Upper lobe of left lung (tissue), 4 donors: ENCODE measurements around the gene ARHGEF35.

Experiments
- EP300 ChIP-seq, 4 donors: sonication (generic); formaldehyde crosslinking; IDR thresholded peaks; one replicate each; pipeline ENCODE4 v1.5.1; 2017; ENCODE audit warnings: antibody characterized with exemption in 4 of 4, control low read depth in 2 of 4
- TF ChIP-seq, protein P1 (sequence below), 6 experiments: fragments of 450-650 bp in 4 of 6; fragments of 200-600 bp in 2 of 6; sonication (generic) in 2 of 6; IDR thresholded peaks; one replicate each; pipeline ENCODE4 v1.5.1; 2016 to 2019; ENCODE audit warnings: antibody characterized with exemption in 6 of 6

DNA sequence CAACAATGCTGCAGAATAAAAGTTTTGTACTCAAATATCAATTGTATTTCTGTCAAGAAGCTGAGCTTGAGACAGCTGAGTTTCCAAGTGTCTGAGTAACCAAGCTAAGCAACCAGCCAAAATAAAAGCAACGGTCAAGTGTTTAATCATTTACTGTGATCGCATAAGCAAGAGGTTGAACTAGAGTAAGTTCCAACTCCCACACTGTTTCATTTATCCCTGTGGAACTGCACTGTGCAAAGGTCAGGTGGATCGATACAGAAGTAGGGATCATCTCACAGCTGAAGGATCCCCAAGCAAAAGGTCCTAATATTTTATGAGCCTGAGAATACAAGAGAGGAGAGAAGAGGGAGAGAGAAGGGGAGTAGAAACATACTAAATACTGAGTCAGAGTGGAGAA lies 51.2 kb downstream of the ARHGEF35 start:
- TF ChIP-seq, protein P1, sequence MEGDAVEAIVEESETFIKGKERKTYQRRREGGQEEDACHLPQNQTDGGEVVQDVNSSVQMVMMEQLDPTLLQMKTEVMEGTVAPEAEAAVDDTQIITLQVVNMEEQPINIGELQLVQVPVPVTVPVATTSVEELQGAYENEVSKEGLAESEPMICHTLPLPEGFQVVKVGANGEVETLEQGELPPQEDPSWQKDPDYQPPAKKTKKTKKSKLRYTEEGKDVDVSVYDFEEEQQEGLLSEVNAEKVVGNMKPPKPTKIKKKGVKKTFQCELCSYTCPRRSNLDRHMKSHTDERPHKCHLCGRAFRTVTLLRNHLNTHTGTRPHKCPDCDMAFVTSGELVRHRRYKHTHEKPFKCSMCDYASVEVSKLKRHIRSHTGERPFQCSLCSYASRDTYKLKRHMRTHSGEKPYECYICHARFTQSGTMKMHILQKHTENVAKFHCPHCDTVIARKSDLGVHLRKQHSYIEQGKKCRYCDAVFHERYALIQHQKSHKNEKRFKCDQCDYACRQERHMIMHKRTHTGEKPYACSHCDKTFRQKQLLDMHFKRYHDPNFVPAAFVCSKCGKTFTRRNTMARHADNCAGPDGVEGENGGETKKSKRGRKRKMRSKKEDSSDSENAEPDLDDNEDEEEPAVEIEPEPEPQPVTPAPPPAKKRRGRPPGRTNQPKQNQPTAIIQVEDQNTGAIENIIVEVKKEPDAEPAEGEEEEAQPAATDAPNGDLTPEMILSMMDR (IDR thresholded peaks at IDR 0.05), result no peak
- no peak for TF ChIP-seq EP300 (IDR thresholded peaks at IDR 0.05)
